Measurements from ENCODE around the gene LCORL.

DNA sequence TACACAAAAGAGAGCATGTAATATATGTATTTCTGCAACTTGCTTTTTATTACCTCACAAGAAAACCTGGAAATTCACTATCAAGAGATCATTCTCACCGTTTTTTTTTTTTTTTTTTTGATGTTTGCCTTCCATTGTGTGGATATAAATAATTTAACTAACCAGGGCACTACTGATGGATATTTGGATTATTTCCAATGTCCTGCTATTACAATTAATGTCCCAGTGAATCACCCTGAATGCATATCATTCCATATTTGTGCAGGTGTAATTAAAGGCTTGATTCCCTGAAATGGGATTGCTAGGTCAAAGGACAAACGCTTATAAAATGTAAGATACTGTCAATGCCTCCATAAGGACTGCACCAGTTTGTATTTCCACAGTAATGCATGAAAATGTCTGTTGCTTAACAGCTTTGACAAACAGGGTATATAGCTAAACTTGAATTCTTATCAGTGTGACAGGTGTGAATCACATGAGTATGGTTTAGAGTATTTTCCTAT, 123.0 kb downstream of the LCORL start:
- TF ChIP-seq EZH2 (IDR thresholded peaks at IDR 0.05; ENCODE audit: borderline replicate concordance, low read depth, low read length, severe bottlenecking) (no peak), POLR2A (IDR thresholded peaks at IDR 0.05; ENCODE audit: low read depth, low read length) (no peak), FOS (IDR thresholded peaks at IDR 0.05; ENCODE audit: borderline replicate concordance, insufficient read depth, low read length) (no peak), POLR2AphosphoS5 (IDR thresholded peaks at IDR 0.05; ENCODE audit: insufficient read depth, low read depth, low read length) (no peak), GATA2 (IDR thresholded peaks at IDR 0.05; ENCODE audit: insufficient read depth, insufficient read length, low read depth, low read length) (no peak)
- TF ChIP-seq, protein P1, sequence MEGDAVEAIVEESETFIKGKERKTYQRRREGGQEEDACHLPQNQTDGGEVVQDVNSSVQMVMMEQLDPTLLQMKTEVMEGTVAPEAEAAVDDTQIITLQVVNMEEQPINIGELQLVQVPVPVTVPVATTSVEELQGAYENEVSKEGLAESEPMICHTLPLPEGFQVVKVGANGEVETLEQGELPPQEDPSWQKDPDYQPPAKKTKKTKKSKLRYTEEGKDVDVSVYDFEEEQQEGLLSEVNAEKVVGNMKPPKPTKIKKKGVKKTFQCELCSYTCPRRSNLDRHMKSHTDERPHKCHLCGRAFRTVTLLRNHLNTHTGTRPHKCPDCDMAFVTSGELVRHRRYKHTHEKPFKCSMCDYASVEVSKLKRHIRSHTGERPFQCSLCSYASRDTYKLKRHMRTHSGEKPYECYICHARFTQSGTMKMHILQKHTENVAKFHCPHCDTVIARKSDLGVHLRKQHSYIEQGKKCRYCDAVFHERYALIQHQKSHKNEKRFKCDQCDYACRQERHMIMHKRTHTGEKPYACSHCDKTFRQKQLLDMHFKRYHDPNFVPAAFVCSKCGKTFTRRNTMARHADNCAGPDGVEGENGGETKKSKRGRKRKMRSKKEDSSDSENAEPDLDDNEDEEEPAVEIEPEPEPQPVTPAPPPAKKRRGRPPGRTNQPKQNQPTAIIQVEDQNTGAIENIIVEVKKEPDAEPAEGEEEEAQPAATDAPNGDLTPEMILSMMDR (IDR thresholded peaks at IDR 0.05; ENCODE audit: extremely low read depth in 1 of 2, insufficient read depth in 1 of 2, low read depth in 1 of 2, low read length in 2 of 2) = no peak
- TF ChIP-seq, protein P2, sequence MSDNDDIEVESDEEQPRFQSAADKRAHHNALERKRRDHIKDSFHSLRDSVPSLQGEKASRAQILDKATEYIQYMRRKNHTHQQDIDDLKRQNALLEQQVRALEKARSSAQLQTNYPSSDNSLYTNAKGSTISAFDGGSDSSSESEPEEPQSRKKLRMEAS (IDR thresholded peaks at IDR 0.05; ENCODE audit: insufficient read depth, insufficient read length) = no peak

Data from endothelial cell of umbilical vein (primary cell).